ENCODE measurements around the gene OR2T6.
"Not testable (repeated sequence)": the region's sequence is repeated elsewhere in the genome, so short reads cannot be mapped to it uniquely, and the experiment has no call there.

Gene OR2T6

GRCh38 chr1:248375446-248375845 is at the start of gene OR2T6:
Gene OR2T6 (plus strand): TSS chr1:248375746. CDS start chr1:248387609, 11,863 bp downstream.
- no peak for DNase-seq

- DNase-seq: no peak
These were observed 32.1 kb upstream of the OR2T6 start for GRCh38 chr1:248343451-248343850.

GRCh38 chr1:248348475-248348874 is 27.1 kb upstream of the OR2T6 start, which contains the start of gene OR14C36:
Gene OR14C36 (plus strand): TSS chr1:248348775. CDS start chr1:248348775, 0 bp downstream.
- no peak for DNase-seq

DNA sequence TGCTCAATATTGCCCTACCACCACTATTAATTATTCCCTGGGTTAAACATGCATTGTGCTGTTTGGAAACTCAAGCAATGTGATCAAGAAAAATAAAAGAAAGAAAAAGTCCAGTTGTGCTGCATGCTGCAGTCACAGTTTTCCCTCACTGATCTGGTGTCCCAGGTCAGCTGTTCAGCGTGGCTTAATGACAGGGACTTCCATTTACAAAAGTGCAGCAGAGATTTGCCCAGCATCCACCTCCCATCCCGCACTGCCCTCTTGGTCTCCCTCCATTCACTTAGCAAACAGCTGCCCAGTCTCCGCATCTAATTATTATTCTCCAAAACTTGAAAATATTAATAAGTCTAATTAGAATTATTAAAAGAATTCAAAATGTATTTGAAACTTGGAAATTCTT is 16.1 kb upstream of the OR2T6 start:
- no peak for DNase-seq

- no peak for DNase-seq
These were observed 14.3 kb upstream of the OR2T6 start, which contains the start of gene OR2T4 for GRCh38 chr1:248361121-248361715. Gene OR2T4 (plus strand): TSS chr1:248361665. CDS start chr1:248361665, 0 bp downstream.

GRCh38 chr1:248366609-248367008 is 8.9 kb upstream of the OR2T6 start:
- no peak for DNase-seq

GRCh38 chr1:248372394-248372793 is 3.2 kb upstream of the OR2T6 start:
- DNase-seq: no peak

DNA sequence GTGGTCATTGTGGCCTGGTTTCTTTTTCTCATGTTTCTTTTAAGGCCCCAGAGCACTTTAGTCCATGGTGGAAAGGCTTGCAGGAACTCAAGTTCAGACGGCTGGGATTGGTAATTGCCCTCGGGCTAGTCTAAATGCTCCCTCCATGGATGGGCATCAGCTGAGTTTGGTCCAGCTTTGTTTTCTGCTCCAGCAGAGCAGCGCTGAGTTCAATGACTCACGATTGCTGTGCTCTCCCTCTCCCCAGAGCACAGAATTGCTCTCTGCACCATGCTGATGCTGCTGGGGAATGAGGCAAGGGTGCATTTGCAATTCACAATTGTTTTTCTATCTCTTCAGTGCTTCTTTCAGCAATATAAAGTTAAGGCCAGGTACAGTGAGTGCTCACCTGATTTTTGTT is 1.8 kb upstream of the OR2T6 start:
- no peak for DNase-seq

GRCh38 chr1:248376916-248377315 is 1.4 kb downstream of the OR2T6 start:
- no peak for DNase-seq

DNA sequence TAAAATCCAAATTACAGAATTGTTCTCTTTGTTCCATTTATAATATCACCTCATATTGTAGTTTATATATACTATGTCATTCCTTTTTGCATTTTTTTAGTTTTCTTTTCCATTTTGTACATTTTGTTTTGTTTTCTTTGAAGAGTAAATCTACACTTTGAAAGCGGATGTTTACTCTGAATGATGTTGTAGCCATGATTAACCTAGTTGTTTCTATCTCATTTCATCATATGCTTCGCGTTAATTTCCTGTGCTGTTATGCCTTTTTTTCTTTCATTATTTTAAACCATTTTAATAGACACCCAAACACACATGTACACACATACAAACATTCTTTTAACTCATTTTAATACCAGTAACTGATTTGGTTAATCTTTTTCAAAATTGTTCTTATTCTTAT is 5.3 kb downstream of the OR2T6 start:
- DNase-seq: no peak

DNA sequence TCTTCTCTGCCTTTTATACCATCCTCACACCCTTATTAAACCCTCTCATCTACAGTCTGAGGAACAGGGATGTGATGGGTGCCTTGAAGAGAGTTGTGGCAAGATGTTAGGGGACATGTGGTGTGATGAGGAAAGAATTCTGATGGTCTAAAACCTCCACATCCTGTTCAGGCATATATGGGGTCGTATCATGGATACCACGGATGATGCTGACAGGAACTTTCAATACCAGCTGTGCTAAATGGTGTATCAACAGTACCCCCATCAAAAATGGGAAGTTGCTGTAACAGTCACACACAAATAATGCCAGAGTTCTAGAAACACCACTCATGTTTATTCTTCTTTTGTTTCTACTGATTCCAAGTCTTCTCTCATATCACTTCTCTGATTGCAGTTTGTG is 12.9 kb downstream of the OR2T6 start:
- DNase-seq: no peak

DNA sequence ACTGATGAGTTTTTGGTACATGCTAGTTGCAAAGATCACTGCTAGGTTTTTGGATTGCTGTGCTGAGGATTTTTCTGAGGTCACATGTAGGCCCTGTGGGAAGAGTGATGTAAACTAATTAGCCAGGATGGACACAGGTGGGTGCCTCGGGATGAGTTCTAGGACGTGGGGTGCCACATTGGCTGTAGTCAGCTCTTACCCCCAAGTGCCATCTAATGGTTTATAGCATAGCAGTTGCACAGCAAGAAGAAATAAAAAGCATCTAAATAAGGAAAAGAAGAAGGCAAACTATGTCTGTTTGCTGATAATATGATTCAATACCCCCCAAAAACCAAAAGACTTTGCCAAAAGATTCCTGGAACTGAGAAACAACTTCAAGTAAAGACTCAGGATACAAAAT is 17.5 kb downstream of the OR2T6 start:
- DNase-seq: no peak

GRCh38 chr1:248402748-248403147 is 27.2 kb downstream of the OR2T6 start, which contains the start of gene OR2T1:
Gene OR2T1 (plus strand): TSS chr1:248403048. CDS start chr1:248406148, 3,100 bp downstream.
- no peak for DNase-seq

- DNase-seq: no peak
These were observed 28.5 kb downstream of the OR2T6 start for GRCh38 chr1:248404024-248404423.

- DNase-seq: no peak
These were observed 31.5 kb downstream of the OR2T6 start for GRCh38 chr1:248406721-248407692.

DNA sequence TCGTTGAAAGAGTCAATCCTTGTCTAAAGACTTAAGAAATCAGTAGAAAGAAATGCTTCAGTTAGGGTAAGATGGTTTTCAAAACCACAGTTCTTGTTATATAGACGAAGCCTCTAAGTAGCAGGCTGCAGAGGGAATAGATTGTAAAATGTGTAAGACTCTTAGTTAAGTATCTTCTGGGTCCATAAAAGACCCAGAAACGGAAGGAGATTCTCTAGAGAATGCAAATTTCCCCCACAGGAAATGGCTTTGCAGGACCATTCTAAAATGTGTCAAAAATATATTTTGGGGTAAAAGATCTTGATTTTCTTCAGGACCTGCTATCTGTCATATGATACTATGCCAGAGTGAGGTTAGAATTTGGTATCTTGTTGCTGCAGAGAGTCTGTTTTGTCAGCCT is 40.7 kb downstream of the OR2T6 start:
- no peak for DNase-seq

- DNase-seq: no peak
These were observed 42.3 kb downstream of the OR2T6 start for GRCh38 chr1:248417854-248418253.

- DNase-seq: no peak
These were observed 45.8 kb downstream of the OR2T6 start for GRCh38 chr1:248421384-248421783.

DNA sequence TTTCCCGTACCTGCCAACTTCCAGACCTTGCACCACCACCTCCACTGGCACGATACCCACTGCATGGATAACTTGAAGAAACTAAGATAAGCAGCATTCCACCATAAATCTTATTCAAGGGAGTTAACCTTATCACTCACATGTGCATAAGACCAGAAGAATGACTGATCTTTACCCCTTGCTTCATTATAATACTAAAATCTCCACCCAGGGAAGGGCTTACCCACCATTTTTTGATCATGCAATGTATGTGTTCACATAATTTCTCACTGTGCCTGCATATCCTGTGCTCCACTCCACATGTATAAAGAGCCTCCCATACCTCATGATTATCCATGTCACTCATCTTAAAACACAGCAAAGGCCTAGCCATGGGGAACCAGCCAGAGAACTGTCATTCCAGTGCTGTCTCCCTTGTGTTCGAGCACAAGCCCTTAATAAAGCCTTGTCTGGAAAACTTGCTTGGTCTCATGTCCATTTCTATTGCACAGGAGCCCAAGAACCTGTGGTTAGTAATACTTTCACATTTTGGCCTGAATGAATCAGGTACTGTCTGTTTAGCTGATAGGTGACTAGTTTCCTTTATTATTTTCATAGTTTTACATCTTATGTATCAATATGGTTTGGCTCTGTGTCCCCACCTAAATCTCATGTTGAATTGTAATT is 52.1 kb downstream of the OR2T6 start:
- DNase-seq: not testable (repeated sequence)

- DNase-seq: not testable (repeated sequence)
These were observed 52.6 kb downstream of the OR2T6 start for GRCh38 chr1:248428192-248428533.

DNA sequence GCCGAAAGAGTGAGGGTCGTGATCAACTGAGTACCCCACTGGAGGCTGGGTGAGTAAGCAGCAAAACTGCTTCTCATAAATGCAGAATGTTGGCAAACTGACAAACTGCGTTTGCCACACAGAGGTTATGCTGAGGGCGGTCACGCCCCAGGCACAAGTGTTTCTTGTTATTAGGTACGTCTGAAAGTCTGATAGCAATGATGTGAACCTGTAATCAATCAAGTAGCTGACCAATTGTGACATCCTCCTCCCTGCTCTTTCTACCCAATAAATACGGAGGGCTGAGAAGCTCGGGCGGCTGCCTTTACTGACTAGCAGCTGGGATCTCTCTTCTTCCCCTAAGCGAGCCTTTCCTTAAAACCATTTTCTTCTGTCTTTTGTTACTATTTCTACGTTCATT is 56.1 kb downstream of the OR2T6 start:
- not testable (repeated sequence) for DNase-seq

GRCh38 chr1:248432201-248432600 is 56.7 kb downstream of the OR2T6 start:
- DNase-seq: not testable (repeated sequence)

GRCh38 chr1:248433811-248434415 is 58.4 kb downstream of the OR2T6 start:
- DNase-seq: not testable (repeated sequence)

Data from NCI-H1048 (cell line).